Measurements from ENCODE around the gene SLC9B2. TPM values are rescaled to one million over a fixed set of nuclear protein-coding genes. Genes with fewer than 3 reads are reported as not detected.
A peak's percentile ranks its signal among the peaks of the same experiment; 100 is the strongest.

Gene SLC9B2
- polyA plus RNA-seq, 1 of the 3 experiments (the other 2 are of a cell fraction) = 11.2 TPM

GRCh38 chr4:103021120-103021519 lies 55.4 kb downstream of the SLC9B2 start (continued):
- TF ChIP-seq, protein P1, sequence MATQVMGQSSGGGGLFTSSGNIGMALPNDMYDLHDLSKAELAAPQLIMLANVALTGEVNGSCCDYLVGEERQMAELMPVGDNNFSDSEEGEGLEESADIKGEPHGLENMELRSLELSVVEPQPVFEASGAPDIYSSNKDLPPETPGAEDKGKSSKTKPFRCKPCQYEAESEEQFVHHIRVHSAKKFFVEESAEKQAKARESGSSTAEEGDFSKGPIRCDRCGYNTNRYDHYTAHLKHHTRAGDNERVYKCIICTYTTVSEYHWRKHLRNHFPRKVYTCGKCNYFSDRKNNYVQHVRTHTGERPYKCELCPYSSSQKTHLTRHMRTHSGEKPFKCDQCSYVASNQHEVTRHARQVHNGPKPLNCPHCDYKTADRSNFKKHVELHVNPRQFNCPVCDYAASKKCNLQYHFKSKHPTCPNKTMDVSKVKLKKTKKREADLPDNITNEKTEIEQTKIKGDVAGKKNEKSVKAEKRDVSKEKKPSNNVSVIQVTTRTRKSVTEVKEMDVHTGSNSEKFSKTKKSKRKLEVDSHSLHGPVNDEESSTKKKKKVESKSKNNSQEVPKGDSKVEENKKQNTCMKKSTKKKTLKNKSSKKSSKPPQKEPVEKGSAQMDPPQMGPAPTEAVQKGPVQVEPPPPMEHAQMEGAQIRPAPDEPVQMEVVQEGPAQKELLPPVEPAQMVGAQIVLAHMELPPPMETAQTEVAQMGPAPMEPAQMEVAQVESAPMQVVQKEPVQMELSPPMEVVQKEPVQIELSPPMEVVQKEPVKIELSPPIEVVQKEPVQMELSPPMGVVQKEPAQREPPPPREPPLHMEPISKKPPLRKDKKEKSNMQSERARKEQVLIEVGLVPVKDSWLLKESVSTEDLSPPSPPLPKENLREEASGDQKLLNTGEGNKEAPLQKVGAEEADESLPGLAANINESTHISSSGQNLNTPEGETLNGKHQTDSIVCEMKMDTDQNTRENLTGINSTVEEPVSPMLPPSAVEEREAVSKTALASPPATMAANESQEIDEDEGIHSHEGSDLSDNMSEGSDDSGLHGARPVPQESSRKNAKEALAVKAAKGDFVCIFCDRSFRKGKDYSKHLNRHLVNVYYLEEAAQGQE (IDR thresholded peaks at IDR 0.05; ENCODE audit: low read depth, low read length) = no peak

GRCh38 chr4:103019308-103020124 lies 57.0 kb downstream of the SLC9B2 start, which contains the start of gene SLC9B1:
TSS of gene SLC9B1 (minus strand) at chr4:103019705. CDS start at chr4:102991711, 27,994 bp downstream.
- Histone ChIP-seq H3K27me3 (ENCODE audit: insufficient read depth) (no peaks in the 10 kb centered on the region), H3K4me1 (ENCODE audit: control insufficient read depth in 1 of 2, insufficient read depth in 2 of 2, low read depth in 1 of 2, low read length in 1 of 2) (peaks cover 0 to 2% of the 10 kb centered on the region in 2 experiments; a peak in 1 of 4 replicates), H3K36me3 (replicated peaks in 1 of 2; ENCODE audit: control insufficient read depth in 1 of 2, insufficient read depth in 2 of 2, low read length in 1 of 2) (peaks cover 4 to 6% of the 10 kb centered on the region in 2 experiments), H4K20me1 (ENCODE audit: insufficient read depth) (no peaks in the 10 kb centered on the region), H3K79me2 (ENCODE audit: insufficient read depth) (no peaks in the 10 kb centered on the region), H3K9ac (peak within 1 kb of the TSS; percentile 77), H3K4me3 (ENCODE audit: low read depth in 2 of 2, low read length in 1 of 2) (peak within 1 kb of the TSS; percentile 50 to 60), H3K9me3 (no peaks in the 10 kb centered on the region), H3K9me2 (no peaks in the 10 kb centered on the region), H3F3A (replicated peaks; ENCODE audit: insufficient read depth) (peaks cover 4% of the 10 kb centered on the region), H3K4me2 (peak within 1 kb of the TSS; percentile 75), H3K27ac (ENCODE audit: low read depth in 2 of 2, low read length in 1 of 2) (peak within 1 kb of the TSS; percentile 79 to 90), H2AFZ (ENCODE audit: low read depth) (peak within 1 kb of the TSS; percentile 97)
- WGBS (ENCODE audit: low lambda C conversion rate) = 6% methylated on average over 24 of the region's 46 CpGs
- DNase-seq = peak; percentile 77
- CTCF ChIA-PET = interaction anchor here (0.7 to 2.7 kb wide), 2 partner anchors 10 to 11 kb away, joined by 3 to 10 read pairs; no protein-coding TSS in a partner anchor
- POLR2A ChIA-PET = no interaction called here
- TF ChIP-seq, protein P2, sequence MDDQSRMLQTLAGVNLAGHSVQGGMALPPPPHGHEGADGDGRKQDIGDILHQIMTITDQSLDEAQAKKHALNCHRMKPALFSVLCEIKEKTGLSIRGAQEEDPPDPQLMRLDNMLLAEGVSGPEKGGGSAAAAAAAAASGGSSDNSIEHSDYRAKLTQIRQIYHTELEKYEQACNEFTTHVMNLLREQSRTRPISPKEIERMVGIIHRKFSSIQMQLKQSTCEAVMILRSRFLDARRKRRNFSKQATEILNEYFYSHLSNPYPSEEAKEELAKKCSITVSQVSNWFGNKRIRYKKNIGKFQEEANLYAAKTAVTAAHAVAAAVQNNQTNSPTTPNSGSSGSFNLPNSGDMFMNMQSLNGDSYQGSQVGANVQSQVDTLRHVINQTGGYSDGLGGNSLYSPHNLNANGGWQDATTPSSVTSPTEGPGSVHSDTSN (IDR thresholded peaks at IDR 0.05) = peak; percentile 21; the same call in 1 of the 2 replicates
- TF ChIP-seq JUND (IDR thresholded peaks at IDR 0.05) (no peak; the same call in 1 of the 2 replicates), FOSL2 (IDR thresholded peaks at IDR 0.05; ENCODE audit: borderline replicate concordance, low read depth) (peak; percentile 9; the same call in 1 of the 2 replicates), RFX5 (IDR thresholded peaks at IDR 0.05; ENCODE audit: low read length) (peak; percentile 73; the same call in 1 of the 2 replicates), TCF12 (IDR thresholded peaks at IDR 0.05) (peak; percentile 56), MAX (IDR thresholded peaks at IDR 0.05; ENCODE audit: low read depth) (peak; percentile 90; the same call in 1 of the 2 replicates), TEAD4 (IDR thresholded peaks at IDR 0.05; ENCODE audit: borderline replicate concordance, insufficient read depth) (no peak), EZH2phosphoT487 (IDR thresholded peaks at IDR 0.05; ENCODE audit: borderline replicate concordance, low read depth) (no peak), GABPA (IDR thresholded peaks at IDR 0.05; ENCODE audit: low read depth) (peak; percentile 46), NRF1 (IDR thresholded peaks at IDR 0.05; ENCODE audit: low read depth, low read length) (peak; percentile 40; the same call in 1 of the 2 replicates), RCOR1 (IDR thresholded peaks at IDR 0.05; ENCODE audit: low read length) (no peak), CHD2 (IDR thresholded peaks at IDR 0.05; ENCODE audit: low read length, partially characterized antibody) (no peak), RAD21 (IDR thresholded peaks at IDR 0.05; ENCODE audit: low read length) (no peak), EP300 (IDR thresholded peaks at IDR 0.05; ENCODE audit: borderline replicate concordance in 1 of 2, low read depth in 1 of 2, low read length in 1 of 2) (peak in 1 of 2 experiments; percentile 33; a peak in 1 of 4 replicates), SMC3 (IDR thresholded peaks at IDR 0.05; ENCODE audit: low read depth, low read length) (no peak), IRF3 (IDR thresholded peaks at IDR 0.05; ENCODE audit: low read depth, low read length) (no peak)
- TF ChIP-seq, protein P3, sequence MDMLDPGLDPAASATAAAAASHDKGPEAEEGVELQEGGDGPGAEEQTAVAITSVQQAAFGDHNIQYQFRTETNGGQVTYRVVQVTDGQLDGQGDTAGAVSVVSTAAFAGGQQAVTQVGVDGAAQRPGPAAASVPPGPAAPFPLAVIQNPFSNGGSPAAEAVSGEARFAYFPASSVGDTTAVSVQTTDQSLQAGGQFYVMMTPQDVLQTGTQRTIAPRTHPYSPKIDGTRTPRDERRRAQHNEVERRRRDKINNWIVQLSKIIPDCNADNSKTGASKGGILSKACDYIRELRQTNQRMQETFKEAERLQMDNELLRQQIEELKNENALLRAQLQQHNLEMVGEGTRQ (IDR thresholded peaks at IDR 0.05; ENCODE audit: borderline replicate concordance, low read depth, low read length) = no peak
- TF ChIP-seq, protein P1 (IDR thresholded peaks at IDR 0.05; ENCODE audit: low read depth, low read length) = 0 out of 2 replicates have a peak, but pooled peaks have one; percentile 7
